ENCODE results near the gene GGA2. TPM values are rescaled to one million over a fixed set of nuclear protein-coding genes. Genes with fewer than 3 reads are reported as not detected.

The GGA2 gene
- 10 to 100 TPM; 28.1 to 38.0 (median 35.7) TPM for total RNA-seq (2021; fragmentation: NEBNext Ultra II Directional; extraction: Animal tissue kit (Norgen Biotek cat#: 25700))
- long read RNA-seq, full-length matches to known transcripts = 11 of 20 reads
- long read RNA-seq, partial matches to known transcripts = 3 of 20 reads
- long read RNA-seq, other reads (novel, unspliced or antisense) = 6 of 20 reads

GRCh38 chr16:23510164-23510914, at the start of gene GGA2:
Gene GGA2, minus strand, starts transcription at chr16:23510494. Its CDS starts 83 bp downstream, at chr16:23510411.
- Mint-ChIP-seq H3K36me3 (ENCODE audit: low read depth) (peaks cover 8% of the 10 kb centered on the region), H3K27ac (peak within 1 kb of the TSS; percentile 64), H3K4me3 (peak within 1 kb of the TSS; percentile 93), H3K4me1 (ENCODE audit: low read depth) (peaks cover 40% of the 10 kb centered on the region), H3K27me3 (ENCODE audit: insufficient read depth) (peaks cover 4% of the 10 kb centered on the region), H3K9me3 (no peaks in the 10 kb centered on the region)
- TF ChIP-seq CTCF (IDR thresholded peaks at IDR 0.05) = no peak
- peak; percentile 58 for DNase-seq

GRCh38 chr16:23557779-23558702, 47.7 kb upstream of the GGA2 start:
- H3K36me3 Mint-ChIP-seq (ENCODE audit: low read depth) = peaks cover 32% of the 10 kb centered on the region
- no peak for TF ChIP-seq CTCF (IDR thresholded peaks at IDR 0.05)
- peak overlapping the region; percentile 95 for H3K27ac Mint-ChIP-seq
- peaks cover 24% of the 10 kb centered on the region for H3K4me1 Mint-ChIP-seq (ENCODE audit: low read depth)
- peak; percentile 51 for DNase-seq
- peaks cover 9% of the 10 kb centered on the region for H3K9me3 Mint-ChIP-seq
- H3K27me3 Mint-ChIP-seq (ENCODE audit: insufficient read depth) = no peaks in the 10 kb centered on the region
- H3K4me3 Mint-ChIP-seq = peak overlapping the region; percentile 96

- no peaks in the 10 kb centered on the region for H3K27me3 Mint-ChIP-seq (ENCODE audit: insufficient read depth)
- peak; percentile 99 for TF ChIP-seq CTCF (IDR thresholded peaks at IDR 0.05)
- H3K36me3 Mint-ChIP-seq (ENCODE audit: low read depth) = peaks cover 27% of the 10 kb centered on the region
- H3K4me3 Mint-ChIP-seq = peak within 1 kb of the TSS; percentile 96
- H3K27ac Mint-ChIP-seq = peak within 1 kb of the TSS; percentile 95
- H3K4me1 Mint-ChIP-seq (ENCODE audit: low read depth) = peaks cover 24% of the 10 kb centered on the region
- DNase-seq = peak; percentile 98
- H3K9me3 Mint-ChIP-seq = peaks cover 9% of the 10 kb centered on the region
Measured at GRCh38 chr16:23556881-23557778, 46.8 kb upstream of the GGA2 start, which contains the start of the genes EARS2 and UBFD1. Gene EARS2, minus strand, starts transcription at chr16:23557350. Its CDS starts 7 bp downstream, at chr16:23557343. Gene UBFD1, plus strand, starts transcription at chr16:23557727. Its CDS starts 16 bp downstream, at chr16:23557743.

DNA sequence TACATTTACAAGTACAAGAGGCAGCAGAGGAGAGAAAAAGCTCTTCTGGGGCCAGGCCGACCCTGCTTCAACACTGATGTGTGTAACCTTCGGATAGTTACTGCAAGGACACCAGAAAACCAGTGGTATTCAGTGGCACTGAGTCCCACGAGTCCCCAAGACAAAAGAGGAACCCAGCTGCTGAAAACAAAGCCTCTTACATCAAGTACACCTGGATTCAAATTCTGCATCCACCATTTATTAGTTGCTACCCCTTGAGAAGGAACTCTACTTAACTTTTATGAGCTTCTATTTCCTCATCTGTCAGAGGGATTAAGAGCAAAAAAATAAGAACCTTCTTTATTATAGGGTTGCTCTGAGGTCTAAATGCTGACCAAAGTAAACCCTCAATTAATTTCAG, 44.2 kb upstream of the GGA2 start:
- Mint-ChIP-seq H3K9me3 (peaks cover 9% of the 10 kb centered on the region), H3K4me3 (no peak overlapping the region), H3K4me1 (ENCODE audit: low read depth) (peaks cover 14% of the 10 kb centered on the region), H3K36me3 (ENCODE audit: low read depth) (peaks cover 26% of the 10 kb centered on the region), H3K27ac (peak overlapping the region; percentile 32; the same call in 1 of the 2 replicates), H3K27me3 (ENCODE audit: insufficient read depth) (no peaks in the 10 kb centered on the region; the same call in 1 of the 2 replicates)
- DNase-seq = no peak
- no peak for TF ChIP-seq CTCF (IDR thresholded peaks at IDR 0.05)

Data from HFFc6 (cell line).